ENCODE results near the gene SUN2. TPM values are rescaled to one million over a fixed set of nuclear protein-coding genes. Genes with fewer than 3 reads are reported as not detected.

Gene SUN2
- total RNA-seq, 3 donors from 2014 or later = 173 to 577 (median 266) TPM

GRCh38 chr22:38705235-38706100 lies 50.3 kb downstream of the SUN2 start, which contains the start of gene GTPBP1:
Gene GTPBP1, plus strand, starts transcription at chr22:38705944. Its CDS starts 12 bp downstream, at chr22:38705956.
- Histone ChIP-seq H3K4me1 (peaks cover 4 to 17% of the 10 kb centered on the region in 2 donors), H3K27me3 (no peaks in the 10 kb centered on the region), H3K9me3 (no peaks in the 10 kb centered on the region), H3K36me3 (no peaks in the 10 kb centered on the region), H3K27ac (peak within 1 kb of the TSS; percentile 96 to 99), H3K4me3 (peak within 1 kb of the TSS; percentile 83 to 90 (median 89))
- intact Hi-C loops (cut with DNase I; ENCODE audit: low total_unique reads) = loop anchor here (10.0 kb wide), 1 partner anchor 49 kb away; the partner anchor contains the start of gene SUN2
- TF ChIP-seq CTCF (IDR thresholded peaks at IDR 0.05) = peak in 2 of 3 donors; percentile 20 to 36
- peak; percentile 82 for TF ChIP-seq POLR2A (IDR thresholded peaks at IDR 0.05)
- TF ChIP-seq POLR2AphosphoS5 (IDR thresholded peaks at IDR 0.05) = peak; percentile 82 to 92 (median 87)
- DNase-seq (ENCODE audit: low spot score in 2 of 2) = peak; percentile 97 to 100

- no peak for DNase-seq (ENCODE audit: low spot score in 2 of 2)
- H3K27ac ChIP-seq = peak overlapping the region; percentile 88 to 99
- H3K27me3 ChIP-seq = no peaks in the 10 kb centered on the region
- intact Hi-C loops (cut with DNase I; ENCODE audit: low total_unique reads) = loop anchor here (10.0 kb wide), 1 partner anchor 50 kb away; the partner anchor contains the start of gene SUN2
- peaks cover 4 to 17% of the 10 kb centered on the region in 2 donors for H3K4me1 ChIP-seq
- TF ChIP-seq POLR2A (IDR thresholded peaks at IDR 0.05) (no peak), POLR2AphosphoS5 (IDR thresholded peaks at IDR 0.05) (no peak), CTCF (IDR thresholded peaks at IDR 0.05) (no peak)
- H3K36me3 ChIP-seq = no peaks in the 10 kb centered on the region
- H3K9me3 ChIP-seq = no peaks in the 10 kb centered on the region
- peak overlapping the region; percentile 83 to 90 (median 89) for H3K4me3 ChIP-seq
Measured at GRCh38 chr22:38704654-38705234, 51.1 kb downstream of the SUN2 start.

DNA sequence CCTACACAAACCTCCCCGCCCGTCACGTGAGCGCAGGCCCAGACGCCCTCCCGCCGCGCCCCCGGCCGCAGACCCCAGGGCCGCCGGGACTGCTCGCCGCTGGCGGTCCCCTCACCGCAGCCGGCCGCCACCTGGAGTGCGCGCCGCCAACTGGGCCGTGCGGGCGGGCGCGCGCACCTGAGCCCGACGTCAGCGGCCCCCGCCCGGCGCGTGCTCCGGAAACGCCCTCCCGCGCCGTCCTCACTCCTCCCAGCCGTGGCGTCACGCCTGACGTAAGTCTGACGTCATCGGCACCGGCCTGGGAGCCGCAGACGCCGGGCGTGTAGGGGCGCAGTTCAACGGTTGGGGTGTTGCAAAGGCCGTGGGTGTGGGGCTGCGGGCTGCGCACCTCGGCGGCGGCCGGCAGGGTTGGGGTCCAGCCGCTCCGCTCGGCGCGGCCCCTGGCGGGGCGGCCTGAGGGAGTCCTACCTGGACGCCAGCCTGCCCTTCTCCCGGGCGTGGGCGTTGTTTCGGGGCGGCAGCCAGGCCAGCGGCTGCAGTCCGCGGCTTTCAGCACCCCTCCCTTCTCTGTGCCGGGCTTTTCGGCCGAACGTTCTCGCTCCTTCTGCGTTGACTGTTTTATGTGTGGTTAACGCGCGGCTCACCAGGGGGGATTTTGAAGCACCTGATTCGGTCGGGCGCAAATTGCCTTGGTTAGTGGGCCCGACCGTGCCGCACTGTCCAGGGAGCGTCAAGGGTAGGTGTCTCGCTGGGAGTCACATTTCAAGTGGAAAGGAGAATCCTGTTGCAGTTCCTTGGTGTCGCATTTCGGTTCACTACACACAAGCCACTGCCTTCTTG lies 54.8 kb downstream of the SUN2 start, which contains the start of gene JOSD1:
TSS of gene JOSD1 (minus strand) at position 155 of the 840 bp plus-strand sequence. CDS start 956 bp downstream, outside the sequence.
- peaks cover 0 to 30% of the 10 kb centered on the region in 2 donors for H3K4me1 ChIP-seq
- H3K27me3 ChIP-seq = no peaks in the 10 kb centered on the region
- intact Hi-C loops (cut with DNase I; ENCODE audit: low total_unique reads) = loop anchor here (10.0 kb wide), 1 partner anchor 54 kb away; the partner anchor contains the start of gene SUN2
- DNase-seq (ENCODE audit: low spot score in 2 of 2) = peak; percentile 92 to 97
- TF ChIP-seq POLR2AphosphoS5 (IDR thresholded peaks at IDR 0.05) (peak; percentile 94 to 99 (median 97)), CTCF (IDR thresholded peaks at IDR 0.05) (peak in 2 of 3 donors; percentile 7 to 42), POLR2A (IDR thresholded peaks at IDR 0.05) (peak; percentile 88)
- no peaks in the 10 kb centered on the region for H3K36me3 ChIP-seq
- peak within 1 kb of the TSS; percentile 91 to 99 for H3K27ac ChIP-seq
- peak within 1 kb of the TSS; percentile 74 to 97 (median 89) for H3K4me3 ChIP-seq
- no peaks in the 10 kb centered on the region for H3K9me3 ChIP-seq

GRCh38 chr22:38700270-38700788 lies 55.5 kb downstream of the SUN2 start:
- H3K4me1 ChIP-seq = peaks cover 0 to 30% of the 10 kb centered on the region in 2 donors
- H3K9me3 ChIP-seq = no peaks in the 10 kb centered on the region
- H3K4me3 ChIP-seq = peak overlapping the region; percentile 74 to 97 (median 89)
- intact Hi-C loops (cut with DNase I; ENCODE audit: low total_unique reads) = loop anchor here (10.0 kb wide), 1 partner anchor 54 kb away; the partner anchor contains the start of gene SUN2
- TF ChIP-seq CTCF (IDR thresholded peaks at IDR 0.05) = no peak
- TF ChIP-seq POLR2A (IDR thresholded peaks at IDR 0.05) = no peak
- TF ChIP-seq POLR2AphosphoS5 (IDR thresholded peaks at IDR 0.05) = no peak
- peak in 1 of 2 donors; percentile 66 for DNase-seq (ENCODE audit: low spot score in 2 of 2)
- no peaks in the 10 kb centered on the region for H3K36me3 ChIP-seq
- peak overlapping the region; percentile 91 to 99 for H3K27ac ChIP-seq
- no peaks in the 10 kb centered on the region for H3K27me3 ChIP-seq
